Right ventricle myocardium superior (tissue), 1 donor: ENCODE results near the gene RAE1. TPM values are rescaled to one million over a fixed set of nuclear protein-coding genes. Genes with fewer than 3 reads are reported as not detected.

Source experiments
- ATAC-seq: fragments of 200-7000 bp; cut with Tn5 transposase; one replicate; pipeline ENCODE4 v1.9.1; 2020; ENCODE audit warnings: mild to moderate bottlenecking; ENCODE audit not compliant: poor library complexity
- DNase-seq: peaks from one replicate; pipeline ENCODE4 v3.0.0-alpha.2; 2020
- intact Hi-C: fragments of 100-400 bp; cut with DNase I; formaldehyde crosslinking; loops from one replicate; pipeline ENCODE4 v1.11.2; 2022
- total RNA-seq: library from RNA; stranded (reverse); fragmentation: NEBNext Ultra II Directional; extraction: Animal tissue kit (Norgen Biotek cat#: 25700); gene quantifications from one replicate; pipeline ENCODE4 v1.2.1, GENCODE V29; 2021
- donor health status: DM: no; HTN: yes; CAD: no; lungs with severe emphysema.

RAE1 gene
- total RNA-seq, 1 donor from 2014 or later = 13.2 TPM

DNA sequence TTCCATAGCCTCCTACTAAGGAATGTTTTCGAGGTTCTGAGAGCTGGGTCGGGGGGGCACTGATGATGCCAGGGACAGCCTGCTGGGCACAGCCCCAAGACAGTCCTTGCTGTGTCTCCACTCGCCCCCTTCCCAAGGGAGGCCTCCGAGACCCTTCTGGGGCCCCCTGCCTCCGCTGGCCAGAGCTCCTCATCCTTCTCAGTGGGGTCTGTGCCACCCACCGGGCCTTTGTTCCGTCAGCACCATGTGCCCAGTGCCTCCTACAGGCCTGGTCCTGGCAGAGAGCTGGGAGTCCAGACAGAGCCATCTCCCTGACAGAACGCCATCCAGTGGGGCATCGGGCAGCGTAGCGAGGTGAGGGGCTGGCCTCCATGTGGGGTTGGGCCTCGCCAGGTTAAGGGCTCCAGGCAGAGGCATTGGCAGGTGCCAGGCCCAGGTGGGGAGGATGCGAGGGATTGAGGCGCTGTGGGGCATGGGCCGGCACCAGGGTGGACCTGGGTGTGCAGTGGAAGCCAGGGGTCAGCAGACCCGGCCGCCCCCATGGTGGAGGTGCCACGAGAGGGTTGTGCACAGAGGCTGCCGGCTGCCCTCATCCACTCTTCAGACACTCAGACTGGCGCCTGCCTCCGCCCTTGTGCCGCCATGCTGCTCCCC is 53.5 kb downstream of the RAE1 start:
- intact Hi-C loops = no loop called here
- ATAC-seq = no peak
- peak; percentile 35 for DNase-seq

DNA sequence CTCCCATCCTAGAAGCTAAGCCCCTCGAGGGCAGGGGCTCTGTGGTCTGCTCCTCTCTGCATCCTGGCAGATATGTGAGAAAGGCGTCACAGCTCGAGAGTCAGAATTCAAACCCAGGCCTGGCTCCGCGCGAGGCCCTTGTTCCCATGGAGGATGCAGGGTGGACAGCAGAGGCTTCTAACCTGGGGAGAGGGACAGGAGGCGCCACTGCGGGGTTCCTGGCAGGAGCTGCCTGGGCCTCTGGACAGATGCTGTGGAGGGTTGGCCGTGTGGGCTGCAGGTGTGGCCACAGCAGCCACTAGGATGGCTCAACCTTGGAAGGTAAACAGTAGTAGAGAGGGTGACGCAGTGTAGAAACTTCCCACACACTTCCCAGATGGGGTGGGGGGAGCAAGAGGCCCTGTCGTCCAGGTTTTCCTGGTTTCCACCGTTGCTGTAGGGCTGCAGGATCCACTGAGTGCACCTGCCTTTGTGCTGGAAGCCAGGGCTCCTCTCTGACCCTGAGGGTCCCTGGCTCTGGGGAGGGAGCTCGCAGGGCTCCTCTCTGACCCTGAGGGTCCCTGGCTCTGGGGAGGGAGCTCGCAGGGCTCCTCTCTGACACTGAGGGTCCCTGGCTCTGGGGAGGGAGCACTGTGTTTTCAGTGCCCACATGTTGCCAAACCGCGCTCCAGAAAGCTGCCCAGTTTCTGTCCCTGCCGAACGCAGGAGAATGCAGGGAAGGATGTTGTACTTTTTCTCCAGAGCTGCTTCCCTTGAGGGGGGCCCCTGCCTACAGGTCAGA is 54.4 kb downstream of the RAE1 start:
- DNase-seq = peak; percentile 17
- intact Hi-C loops = no loop called here
- no peak for ATAC-seq

DNA sequence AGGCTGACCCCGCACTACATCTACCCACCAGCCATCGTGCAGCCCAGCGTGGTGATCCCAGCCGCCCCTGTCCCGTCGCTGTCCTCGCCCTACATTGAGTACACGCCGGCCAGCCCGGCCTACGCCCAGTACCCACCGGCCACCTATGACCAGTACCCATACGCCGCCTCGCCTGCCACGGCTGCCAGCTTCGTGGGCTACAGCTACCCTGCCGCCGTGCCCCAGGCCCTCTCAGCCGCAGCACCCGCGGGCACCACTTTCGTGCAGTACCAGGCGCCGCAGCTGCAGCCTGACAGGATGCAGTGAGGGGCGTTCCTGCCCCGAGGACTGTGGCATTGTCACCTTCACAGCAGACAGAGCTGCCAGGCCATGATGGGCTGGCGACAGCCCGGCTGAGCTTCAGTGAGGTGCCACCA is 56.5 kb downstream of the RAE1 start:
- intact Hi-C loops = no loop called here
- ATAC-seq = peak; percentile 60
- DNase-seq = peak; percentile 63

DNA sequence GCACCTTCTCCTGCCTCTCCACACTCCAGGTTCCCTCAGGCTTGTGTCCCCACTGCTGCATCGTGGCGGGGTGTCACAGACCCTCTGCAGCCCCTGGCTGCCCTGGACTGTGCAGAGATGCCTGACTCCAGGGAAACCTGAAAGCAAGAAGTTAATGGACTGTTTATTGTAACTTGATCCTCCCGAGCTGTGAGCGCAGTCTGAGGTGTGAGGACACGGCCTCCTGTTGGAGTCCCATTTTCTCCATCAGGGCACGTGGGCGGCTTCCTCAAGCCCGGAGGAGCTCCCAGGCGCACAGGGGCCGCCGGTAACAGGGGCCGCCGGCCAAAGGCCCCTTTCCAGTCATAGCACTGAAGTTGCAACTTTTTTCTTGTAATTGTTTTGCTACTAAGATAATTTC is 57.1 kb downstream of the RAE1 start:
- DNase-seq (no peak), ATAC-seq (no peak)
- intact Hi-C loops = no loop called here

DNA sequence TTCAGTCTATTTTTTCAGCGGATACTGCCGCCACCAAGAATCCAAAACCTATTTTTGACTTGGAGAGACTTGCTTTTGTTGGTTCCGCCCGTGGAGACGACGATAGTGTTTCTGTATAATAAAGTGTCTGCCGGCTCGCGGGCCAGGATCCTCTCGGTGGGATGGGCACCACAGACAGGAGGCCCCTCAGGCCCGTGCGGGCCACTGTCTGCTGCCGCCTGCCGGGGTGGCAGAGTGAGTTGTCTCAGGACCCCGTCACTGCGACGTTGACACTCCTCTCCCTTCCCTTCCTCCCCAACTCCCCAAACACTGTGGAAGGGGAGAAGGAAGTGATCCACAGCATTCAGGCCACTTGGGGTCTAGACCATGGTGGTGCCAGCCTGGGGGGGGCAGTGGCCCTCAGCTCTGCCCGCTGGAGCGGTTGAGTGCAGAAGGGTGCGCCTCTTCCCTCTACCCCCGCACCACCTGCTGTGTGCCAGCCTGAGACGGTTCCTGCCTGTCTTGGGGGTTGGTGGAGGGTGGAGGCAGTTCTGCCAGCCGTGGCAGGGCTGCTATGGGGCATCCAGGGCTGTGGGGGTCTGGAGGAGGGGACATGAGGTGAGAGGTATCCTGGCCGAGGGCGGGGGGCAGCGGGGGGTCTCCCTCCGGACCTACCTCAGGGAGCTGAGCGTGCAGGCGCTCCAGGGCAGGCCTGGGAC is 57.6 kb downstream of the RAE1 start:
- no peak for DNase-seq
- no peak for ATAC-seq
- intact Hi-C loops = no loop called here

DNA sequence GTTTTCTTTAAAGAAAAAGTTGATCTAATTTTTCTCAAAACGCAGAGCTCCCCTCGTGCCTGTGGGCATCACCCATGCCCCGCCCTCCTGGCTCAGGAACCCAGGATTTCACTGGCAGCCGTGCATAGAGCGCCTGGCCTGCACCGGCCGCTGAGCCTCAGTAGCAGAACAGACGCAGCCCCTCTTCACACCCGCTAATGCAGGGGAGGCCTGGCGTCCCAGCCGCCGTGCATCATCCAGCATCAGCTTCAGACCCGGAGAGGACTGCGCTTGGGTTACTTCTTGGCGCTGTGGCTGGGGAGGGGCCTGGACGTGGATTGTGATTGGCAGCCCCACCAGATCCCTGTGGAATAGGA is 58.2 kb downstream of the RAE1 start:
- ATAC-seq (no peak), DNase-seq (no peak)
- intact Hi-C loops = no loop called here

DNA sequence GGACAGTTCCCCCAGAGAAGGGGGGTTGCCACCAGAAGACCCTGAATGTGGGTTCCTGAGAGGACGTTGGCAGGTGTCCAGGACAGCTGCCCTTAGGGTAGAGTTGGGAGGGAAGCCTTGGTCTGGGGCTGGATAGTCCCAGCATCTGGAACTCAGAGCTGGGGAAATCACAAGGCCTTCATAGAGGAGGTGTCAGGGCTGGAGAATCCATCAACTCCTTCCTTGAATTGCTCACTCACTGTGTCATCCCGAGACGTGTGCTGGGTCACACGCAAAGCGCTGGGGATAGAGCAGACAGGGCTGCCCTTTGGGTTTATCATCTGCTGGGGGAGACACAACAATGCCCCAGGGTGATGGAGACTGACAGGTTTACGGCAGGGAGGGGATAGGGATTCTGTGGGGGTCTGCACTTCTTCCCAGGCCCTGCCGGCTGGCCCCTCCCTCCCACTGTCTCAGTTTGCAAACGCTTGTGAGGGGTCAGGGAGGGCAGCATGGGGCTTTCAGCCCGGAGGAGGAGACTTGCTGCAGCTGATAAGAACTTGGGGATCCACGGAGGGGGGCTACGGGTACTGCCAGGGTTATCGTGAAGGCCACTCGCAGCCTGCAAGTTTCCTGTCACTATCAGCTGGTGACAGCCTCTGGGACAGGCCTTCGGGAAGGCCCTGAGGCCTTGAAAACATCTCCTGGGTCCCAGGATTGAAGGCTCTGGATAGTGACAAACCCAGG is 58.8 kb downstream of the RAE1 start:
- DNase-seq = no peak
- ATAC-seq = peak; percentile 38
- intact Hi-C loops = no loop called here

DNA sequence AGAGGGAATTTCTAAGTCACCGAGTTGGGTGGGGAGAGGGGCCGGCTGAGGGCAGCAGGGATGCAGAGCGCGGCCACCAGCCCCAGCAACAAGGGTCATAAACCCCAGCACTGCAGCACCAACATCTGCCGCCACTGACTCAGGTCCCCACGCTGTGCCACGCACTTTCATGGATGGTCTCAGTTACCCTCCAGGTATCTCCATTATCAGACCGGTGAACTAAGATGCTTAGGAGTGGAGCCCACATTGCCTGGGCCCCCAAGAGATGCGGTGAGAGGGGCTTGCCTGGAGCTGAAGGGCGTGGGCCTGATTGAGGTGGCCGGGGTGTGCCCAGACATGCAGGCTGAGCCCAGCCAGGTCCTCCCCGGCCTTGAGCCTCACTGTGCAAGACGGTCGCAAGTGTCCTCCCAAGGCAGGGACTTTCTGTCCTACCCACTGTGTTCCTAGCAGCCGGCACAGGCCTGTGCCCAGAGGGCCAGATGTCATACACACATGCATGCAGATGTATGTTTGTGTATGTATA is 59.4 kb downstream of the RAE1 start:
- ATAC-seq = no peak
- intact Hi-C loops = no loop called here
- no peak for DNase-seq

DNA sequence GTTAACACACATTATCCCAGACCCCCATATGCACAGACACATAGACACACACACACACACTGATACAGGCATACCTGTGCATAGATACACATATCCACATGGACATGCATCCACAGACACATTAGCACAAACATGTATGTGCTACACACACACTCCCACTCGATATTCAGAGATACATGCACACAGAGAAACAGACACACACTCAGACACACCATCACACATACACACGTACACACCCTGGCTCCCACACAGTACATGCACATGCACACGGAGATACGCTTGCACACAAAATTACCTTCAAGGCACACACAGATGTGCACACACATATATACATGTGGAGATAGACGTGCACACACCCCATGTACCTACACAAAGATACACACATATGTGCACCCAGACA is 59.9 kb downstream of the RAE1 start:
- ATAC-seq (no peak), DNase-seq (no peak)
- intact Hi-C loops = no loop called here

DNA sequence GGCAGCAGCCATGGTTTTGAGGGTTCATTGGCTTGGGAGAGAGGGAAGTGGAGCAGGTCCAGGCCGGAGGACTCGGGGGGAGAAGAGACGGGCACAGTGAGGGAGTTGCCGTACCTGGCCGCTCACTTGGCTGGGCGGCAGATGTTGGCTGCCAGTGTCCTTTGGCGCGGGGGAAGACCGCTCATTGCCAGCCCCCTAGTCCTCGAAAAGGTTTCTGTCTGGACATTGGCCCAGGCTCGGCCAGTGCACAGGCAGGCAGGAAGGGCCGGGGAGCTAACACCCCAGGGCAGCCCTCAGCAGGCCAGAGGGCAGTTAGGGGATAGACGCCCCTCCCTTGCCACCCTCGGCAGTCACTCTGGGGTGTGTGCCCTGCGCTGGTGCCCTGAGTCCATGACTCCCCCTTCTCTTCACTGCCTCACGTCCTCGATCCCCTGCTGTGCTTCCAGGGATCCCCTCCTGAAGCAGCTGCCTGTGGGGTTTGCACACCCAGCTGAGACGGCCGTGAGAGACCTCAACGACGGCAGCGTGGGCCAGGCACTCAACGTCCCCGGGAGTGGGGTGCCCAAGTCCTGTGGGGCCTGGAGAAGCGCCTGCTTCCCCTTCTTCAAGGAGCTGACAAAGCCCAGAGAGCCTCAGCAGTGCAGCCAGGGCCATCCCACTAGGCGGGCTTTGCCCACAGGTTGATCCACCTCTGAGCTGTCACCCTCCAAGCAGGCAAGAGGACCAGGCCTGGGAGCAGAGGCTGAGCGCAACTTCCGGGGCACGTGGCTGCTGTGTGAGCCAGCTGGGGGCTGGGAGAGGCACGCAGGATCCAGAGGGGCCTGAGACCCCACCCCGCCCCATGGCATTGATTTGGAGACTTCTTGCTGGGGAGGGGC is 60.6 kb downstream of the RAE1 start:
- DNase-seq (no peak), ATAC-seq (no peak)
- intact Hi-C loops = no loop called here

DNA sequence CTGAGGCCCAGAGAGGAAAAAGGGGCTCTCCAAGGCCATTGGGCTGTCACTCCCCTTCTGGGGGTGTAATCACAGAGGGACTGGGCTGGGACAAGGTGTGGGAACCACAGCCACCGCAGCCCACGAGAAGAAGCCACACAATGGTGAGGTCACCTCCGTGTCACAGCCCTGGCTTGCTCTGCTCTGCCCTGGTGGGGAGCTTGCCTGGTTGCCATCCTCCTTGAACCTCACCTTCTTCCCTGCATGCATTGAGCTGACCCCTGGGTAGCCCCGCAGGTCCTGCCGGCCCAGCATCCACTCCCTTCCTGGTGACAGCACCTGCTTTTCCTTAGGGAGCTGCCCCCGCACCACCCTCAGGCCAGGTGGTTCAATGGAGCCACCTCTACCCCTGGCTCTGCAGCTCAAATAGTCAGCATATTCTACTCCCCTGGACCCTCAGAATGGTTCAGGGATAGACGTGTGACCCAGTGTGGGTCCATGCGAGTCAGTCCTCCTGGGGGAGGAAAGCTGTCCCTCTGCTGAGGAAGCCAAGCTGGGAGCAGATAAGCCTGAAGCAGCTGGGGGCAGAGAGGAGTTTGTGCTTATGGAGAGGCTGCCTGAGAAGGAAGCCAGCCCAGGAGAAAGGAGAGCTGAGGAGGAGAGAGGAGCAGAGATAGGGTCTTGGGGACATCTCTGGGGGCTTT is 61.4 kb downstream of the RAE1 start:
- DNase-seq (no peak), ATAC-seq (no peak)
- intact Hi-C loops = no loop called here

DNA sequence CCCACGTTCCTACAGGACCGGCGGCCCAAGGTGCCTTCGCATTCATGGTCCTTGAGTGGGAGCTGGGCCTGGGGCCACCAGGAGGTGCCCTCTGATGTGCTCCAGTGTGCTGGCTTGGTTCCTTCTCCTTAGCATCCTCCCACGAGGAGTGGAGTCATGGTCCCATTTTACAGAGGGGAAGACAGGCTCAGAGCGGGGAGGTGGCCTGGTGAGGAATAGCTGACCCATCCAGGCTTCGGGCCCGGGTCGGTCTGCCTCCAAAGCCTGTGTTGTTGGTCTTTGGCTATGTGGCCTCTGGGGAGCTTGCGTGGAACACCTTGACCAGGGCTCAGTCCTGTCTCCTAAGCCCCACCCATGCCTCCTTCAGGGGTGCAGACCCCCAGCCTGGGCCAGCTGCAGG is 62.9 kb downstream of the RAE1 start:
- no peak for DNase-seq
- no peak for ATAC-seq
- intact Hi-C loops = no loop called here

DNA sequence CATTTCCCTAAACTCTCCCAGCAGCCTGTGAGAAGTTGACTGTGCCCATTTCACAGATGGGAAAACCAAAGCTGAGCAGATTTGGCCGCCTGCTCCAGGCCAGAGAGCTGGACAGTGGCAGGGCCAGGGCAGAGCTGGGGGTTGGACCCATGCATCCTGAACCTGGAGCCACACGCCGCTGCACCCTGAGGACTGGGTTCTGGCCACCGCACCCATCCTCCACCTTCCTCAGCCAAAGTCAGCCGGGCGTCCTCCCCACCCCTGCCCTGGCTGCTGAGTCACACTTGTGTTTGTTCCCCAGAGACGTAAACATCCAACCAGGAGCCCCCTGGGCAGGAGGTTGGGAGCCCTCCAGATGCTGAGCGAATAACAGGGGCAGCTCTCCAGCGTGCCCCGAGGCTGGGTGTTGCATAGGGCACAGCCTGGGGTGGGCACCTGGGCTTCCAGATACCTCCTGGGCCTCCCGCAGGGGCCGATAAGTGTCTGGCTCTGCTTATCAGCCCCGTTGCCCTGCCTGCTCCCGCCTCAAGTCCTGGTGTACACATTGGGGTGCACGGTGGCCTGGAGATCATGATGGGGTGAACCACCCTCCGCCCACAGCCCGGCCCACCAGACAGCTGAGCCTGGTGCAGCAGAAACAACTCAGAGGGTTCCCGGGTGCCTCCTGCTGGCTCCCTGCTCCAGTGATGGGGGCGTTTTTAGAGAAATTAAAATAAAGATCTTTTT is 64.0 kb downstream of the RAE1 start:
- no peak for ATAC-seq
- no peak for DNase-seq
- intact Hi-C loops = no loop called here

DNA sequence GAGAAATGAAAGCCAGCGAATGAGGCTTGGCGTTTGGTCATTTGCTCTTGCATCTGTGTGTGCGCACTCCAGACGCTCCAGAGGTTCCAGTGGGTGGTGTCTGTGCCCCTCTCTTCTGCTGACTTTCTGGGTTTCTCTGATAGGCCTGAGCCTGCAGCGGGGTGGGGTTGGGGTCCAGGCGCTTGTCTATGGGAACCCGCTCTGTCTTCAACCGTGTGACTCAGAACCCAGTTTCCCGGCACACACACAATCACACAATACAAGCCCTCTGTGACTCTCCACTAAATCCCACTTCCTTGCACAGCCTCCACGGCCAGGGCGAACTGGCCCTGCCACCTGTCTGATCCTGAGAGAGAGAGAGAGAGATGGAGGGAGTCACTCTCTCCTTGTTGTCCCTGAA is 64.7 kb downstream of the RAE1 start:
- intact Hi-C loops = no loop called here
- DNase-seq = no peak
- no peak for ATAC-seq

DNA sequence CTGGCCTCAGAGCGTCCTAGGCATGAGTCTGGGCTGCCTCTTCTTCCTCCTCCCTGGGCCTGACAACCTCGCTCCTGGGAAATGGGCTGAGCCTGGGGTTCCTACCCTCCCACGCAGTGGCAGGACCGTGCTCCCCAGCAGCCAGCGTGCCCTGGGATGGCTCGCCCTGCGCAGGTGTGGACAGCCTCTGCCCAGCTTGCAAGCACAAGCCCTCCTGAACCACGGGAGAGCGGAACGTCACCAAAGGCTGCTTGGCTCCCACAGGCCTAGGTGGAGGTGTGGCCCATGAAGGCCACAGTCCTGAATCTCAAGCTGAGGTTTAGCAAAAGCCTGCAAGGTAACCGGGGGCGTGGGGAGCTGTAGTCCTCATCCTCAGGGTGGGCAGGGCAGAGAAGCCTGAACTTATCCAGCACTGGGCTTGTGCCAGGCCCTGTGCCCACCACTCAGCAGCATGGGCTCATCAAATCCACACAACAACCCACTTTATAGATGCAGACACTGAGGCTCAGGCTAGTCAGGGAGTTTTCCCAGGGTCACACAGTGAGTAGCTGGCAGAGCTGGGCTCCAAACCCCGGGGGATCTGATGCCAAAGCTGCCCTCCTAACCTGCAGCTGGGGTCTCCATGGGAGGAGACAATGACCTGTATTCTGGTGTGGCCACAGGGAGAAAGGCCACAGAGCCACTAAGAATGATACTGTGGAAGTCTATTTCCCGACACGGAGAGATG is 65.4 kb downstream of the RAE1 start:
- intact Hi-C loops = no loop called here
- no peak for DNase-seq
- no peak for ATAC-seq

DNA sequence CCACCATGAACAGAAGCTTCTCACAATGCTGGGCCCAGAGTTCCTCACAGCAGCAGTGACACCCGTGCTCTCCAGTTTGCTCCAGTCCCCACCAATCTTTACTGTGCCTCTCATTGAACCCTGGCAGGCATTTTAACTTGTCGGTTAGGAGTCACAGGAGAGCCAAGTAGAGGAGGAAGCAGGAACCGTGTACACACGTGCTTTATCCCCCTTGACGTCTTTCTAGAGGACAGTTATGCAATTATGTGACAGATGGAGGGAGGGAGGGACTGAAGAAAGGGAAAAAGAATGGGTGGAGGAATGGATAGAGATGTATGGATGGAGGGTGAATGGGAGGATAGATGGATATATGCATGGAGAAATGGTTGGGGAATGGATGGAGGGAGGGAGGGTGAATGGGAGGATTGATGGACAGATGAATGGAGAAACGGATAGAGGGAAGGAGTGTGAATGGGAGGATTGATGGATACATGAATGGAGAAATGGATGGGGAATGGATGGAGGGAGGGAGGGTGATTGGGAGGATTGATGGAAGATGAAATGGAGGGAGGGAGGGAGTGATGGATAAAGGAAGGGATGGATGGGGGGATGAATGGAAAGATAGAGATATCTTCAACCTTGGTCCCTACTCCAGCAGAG is 66.1 kb downstream of the RAE1 start:
- intact Hi-C loops = no loop called here
- ATAC-seq (no peak), DNase-seq (no peak)
